ENCODE data around the gene APLF. TPM values are rescaled to one million over a fixed set of nuclear protein-coding genes. Genes with fewer than 3 reads are reported as not detected.

The APLF gene
- total RNA-seq, 1 donor from 2014 or later, result 2.5 TPM

DNA sequence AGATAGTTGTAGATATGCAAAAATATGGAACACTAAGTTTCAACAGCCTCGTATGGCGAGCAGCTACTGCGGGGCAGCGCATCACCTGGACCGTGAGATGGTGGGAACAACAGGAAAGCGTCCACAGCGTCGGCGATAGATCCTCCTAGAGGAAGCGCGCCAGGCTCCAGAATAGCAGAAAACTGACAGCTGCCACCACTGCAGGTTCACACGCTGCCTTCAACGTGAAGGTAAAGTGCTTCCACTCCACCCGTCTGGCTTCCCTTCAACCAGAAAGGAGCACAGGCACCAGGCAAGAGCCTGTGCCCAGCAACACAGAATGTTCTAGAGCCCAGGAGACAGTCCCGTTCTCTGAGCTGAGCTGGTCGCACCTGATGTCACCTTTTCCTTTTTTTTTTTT is 20.3 kb upstream of the APLF start:
- H4K20me1 ChIP-seq (ENCODE audit: insufficient read depth, low read length), result no peaks in the 10 kb centered on the region
- H2AFZ ChIP-seq (ENCODE audit: low read depth, low read length), result no peak overlapping the region
- H3K27me3 ChIP-seq (ENCODE audit: insufficient read depth, low read length), result peaks cover 6% of the 10 kb centered on the region
- no peak overlapping the region for H3K27ac Mint-ChIP-seq (ENCODE audit: unreplicated experiment)
- no peaks in the 10 kb centered on the region for H3K79me2 ChIP-seq (ENCODE audit: insufficient read depth, low read length)
- FAIRE-seq, result no peak
- H3K4me2 ChIP-seq (ENCODE audit: low read length), result no peak overlapping the region
- H3K4me3 Mint-ChIP-seq (ENCODE audit: unreplicated experiment), result no peak overlapping the region
- H3K4me3 ChIP-seq (ENCODE audit: insufficient read depth, low read depth, low read length), result no peak overlapping the region
- no peak for DNase-seq (ENCODE audit: low read depth)
- H3K27ac ChIP-seq (ENCODE audit: low read depth, low read length), result no peak overlapping the region
- H3K4me1 Mint-ChIP-seq (ENCODE audit: low read depth, unreplicated experiment), result no peaks in the 10 kb centered on the region
- H3K9me3 Mint-ChIP-seq (ENCODE audit: unreplicated experiment), result peaks cover 1% of the 10 kb centered on the region
- no peak overlapping the region for H3K9ac ChIP-seq (ENCODE audit: low read length)
- peaks cover 7% of the 10 kb centered on the region for H3K27me3 Mint-ChIP-seq (ENCODE audit: low read depth, unreplicated experiment)
- H3K4me1 ChIP-seq (ENCODE audit: insufficient read depth, low read length), result no peaks in the 10 kb centered on the region
- H3K36me3 Mint-ChIP-seq (ENCODE audit: low read depth, unreplicated experiment), result no peaks in the 10 kb centered on the region
- H3K9me3 ChIP-seq (ENCODE audit: insufficient read depth, low read depth, low read length), result peaks cover 6% of the 10 kb centered on the region
- no peak for TF ChIP-seq EZH2 (IDR thresholded peaks at IDR 0.05; ENCODE audit: insufficient read depth, low read length)
- TF ChIP-seq, protein P1, sequence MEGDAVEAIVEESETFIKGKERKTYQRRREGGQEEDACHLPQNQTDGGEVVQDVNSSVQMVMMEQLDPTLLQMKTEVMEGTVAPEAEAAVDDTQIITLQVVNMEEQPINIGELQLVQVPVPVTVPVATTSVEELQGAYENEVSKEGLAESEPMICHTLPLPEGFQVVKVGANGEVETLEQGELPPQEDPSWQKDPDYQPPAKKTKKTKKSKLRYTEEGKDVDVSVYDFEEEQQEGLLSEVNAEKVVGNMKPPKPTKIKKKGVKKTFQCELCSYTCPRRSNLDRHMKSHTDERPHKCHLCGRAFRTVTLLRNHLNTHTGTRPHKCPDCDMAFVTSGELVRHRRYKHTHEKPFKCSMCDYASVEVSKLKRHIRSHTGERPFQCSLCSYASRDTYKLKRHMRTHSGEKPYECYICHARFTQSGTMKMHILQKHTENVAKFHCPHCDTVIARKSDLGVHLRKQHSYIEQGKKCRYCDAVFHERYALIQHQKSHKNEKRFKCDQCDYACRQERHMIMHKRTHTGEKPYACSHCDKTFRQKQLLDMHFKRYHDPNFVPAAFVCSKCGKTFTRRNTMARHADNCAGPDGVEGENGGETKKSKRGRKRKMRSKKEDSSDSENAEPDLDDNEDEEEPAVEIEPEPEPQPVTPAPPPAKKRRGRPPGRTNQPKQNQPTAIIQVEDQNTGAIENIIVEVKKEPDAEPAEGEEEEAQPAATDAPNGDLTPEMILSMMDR (IDR thresholded peaks at IDR 0.05; ENCODE audit: insufficient read depth, low read depth, low read length), result no peak
- H3K36me3 ChIP-seq (ENCODE audit: insufficient read depth, low read length), result no peaks in the 10 kb centered on the region

DNA sequence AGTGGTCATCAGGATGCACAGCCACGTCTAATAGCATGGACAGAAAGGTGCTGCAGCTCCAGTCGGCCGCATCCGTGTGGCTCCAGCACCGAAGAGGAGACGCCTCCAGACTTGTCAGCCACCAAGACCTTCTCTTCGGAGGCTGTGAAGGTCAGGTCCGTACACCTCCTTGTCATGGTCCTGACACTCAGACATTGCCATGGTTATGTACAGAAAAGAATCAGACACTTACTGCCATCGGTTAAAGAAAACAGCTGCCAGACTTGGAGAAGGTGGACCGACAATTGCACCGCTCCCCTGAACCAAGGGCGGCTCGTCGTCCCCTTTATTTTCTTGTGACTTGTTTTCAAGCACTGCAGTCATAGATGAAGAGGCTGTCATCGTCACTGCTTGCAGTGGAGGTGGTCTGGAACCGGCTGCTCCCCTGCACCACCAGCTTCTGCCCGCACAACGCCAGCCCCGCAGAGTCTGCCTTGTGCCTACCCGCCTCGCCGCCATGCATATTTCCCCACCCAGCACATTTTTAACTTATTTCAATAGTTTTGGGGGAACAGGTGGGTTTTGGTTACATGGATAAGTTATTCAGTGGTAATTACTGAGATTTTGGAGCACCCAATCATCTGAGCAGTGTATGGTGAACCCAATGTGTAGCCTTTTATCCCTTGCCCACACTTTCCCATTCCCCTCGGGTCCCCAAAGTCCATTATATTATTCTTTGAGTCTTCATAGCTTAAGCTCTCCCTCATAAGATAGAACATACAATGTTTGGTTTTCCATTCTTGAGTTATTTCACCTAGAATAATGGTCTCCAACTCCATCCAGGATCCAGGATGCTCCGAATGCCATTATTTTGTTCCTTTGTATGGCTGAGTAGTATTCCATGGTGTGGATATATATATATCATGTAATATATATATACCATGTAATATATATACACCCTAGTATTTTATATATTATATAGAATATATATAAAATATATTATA is 18.4 kb upstream of the APLF start:
- FAIRE-seq, result no peak

More for the DNA sequence above, 18.4 kb upstream of the APLF start:
- H3K9me3 ChIP-seq (ENCODE audit: insufficient read depth, low read depth, low read length), result peaks cover 6% of the 10 kb centered on the region
- H3K9ac ChIP-seq (ENCODE audit: low read length), result no peak overlapping the region
- no peak overlapping the region for H2AFZ ChIP-seq (ENCODE audit: low read depth, low read length)
- no peak overlapping the region for H3K4me2 ChIP-seq (ENCODE audit: low read length)
- TF ChIP-seq EZH2 (IDR thresholded peaks at IDR 0.05; ENCODE audit: insufficient read depth, low read length), result no peak
- TF ChIP-seq, protein P1 (IDR thresholded peaks at IDR 0.05; ENCODE audit: insufficient read depth, low read depth, low read length), result no peak
- no peak overlapping the region for H3K4me3 ChIP-seq (ENCODE audit: insufficient read depth, low read depth, low read length)
- no peak overlapping the region for H3K27ac ChIP-seq (ENCODE audit: low read depth, low read length)
- no peaks in the 10 kb centered on the region for H3K79me2 ChIP-seq (ENCODE audit: insufficient read depth, low read length)
- no peak overlapping the region for H3K27ac Mint-ChIP-seq (ENCODE audit: unreplicated experiment)
- no peaks in the 10 kb centered on the region for H3K36me3 Mint-ChIP-seq (ENCODE audit: low read depth, unreplicated experiment)
- no peaks in the 10 kb centered on the region for H3K36me3 ChIP-seq (ENCODE audit: insufficient read depth, low read length)
- H3K4me1 ChIP-seq (ENCODE audit: insufficient read depth, low read length), result no peaks in the 10 kb centered on the region
- peaks cover 1% of the 10 kb centered on the region for H3K9me3 Mint-ChIP-seq (ENCODE audit: unreplicated experiment)
- H3K27me3 Mint-ChIP-seq (ENCODE audit: low read depth, unreplicated experiment), result peaks cover 7% of the 10 kb centered on the region
- no peak overlapping the region for H3K4me3 Mint-ChIP-seq (ENCODE audit: unreplicated experiment)
- H3K27me3 ChIP-seq (ENCODE audit: insufficient read depth, low read length), result peaks cover 4% of the 10 kb centered on the region
- no peaks in the 10 kb centered on the region for H4K20me1 ChIP-seq (ENCODE audit: insufficient read depth, low read length)
- H3K4me1 Mint-ChIP-seq (ENCODE audit: low read depth, unreplicated experiment), result no peaks in the 10 kb centered on the region
- no peak for DNase-seq (ENCODE audit: low read depth)
